GM19035 (cell line): ENCODE data around the gene HOXC9.

Source experiments
- ATAC-seq: cut with Tn5 transposase; IDR thresholded peaks from one replicate; pipeline ENCODE4 v1.9.1; 2021; ENCODE audit not compliant: unreplicated experiment

Gene HOXC9

GRCh38 chr12:53975479-53976152 lies 24.3 kb upstream of the HOXC9 start:
- no peak for ATAC-seq

GRCh38 chr12:53976172-53976822 lies 23.7 kb upstream of the HOXC9 start:
- no peak for ATAC-seq

GRCh38 chr12:53976823-53977595 lies 23.0 kb upstream of the HOXC9 start:
- ATAC-seq = no peak

GRCh38 chr12:53977596-53978445 lies 22.1 kb upstream of the HOXC9 start:
- ATAC-seq = no peak

- ATAC-seq = no peak
These were observed 21.2 kb upstream of the HOXC9 start for GRCh38 chr12:53978477-53979356.

GRCh38 chr12:53980104-53980801 lies 19.7 kb upstream of the HOXC9 start:
- ATAC-seq = no peak

- no peak for ATAC-seq
These were observed 19.0 kb upstream of the HOXC9 start for GRCh38 chr12:53980802-53981496.

- no peak for ATAC-seq
These were observed 18.1 kb upstream of the HOXC9 start for GRCh38 chr12:53981634-53982565.

- ATAC-seq = no peak
These were observed 17.1 kb upstream of the HOXC9 start for GRCh38 chr12:53982648-53983567.

GRCh38 chr12:53983568-53983949 lies 16.4 kb upstream of the HOXC9 start:
- no peak for ATAC-seq

- no peak for ATAC-seq
These were observed 15.9 kb upstream of the HOXC9 start for GRCh38 chr12:53983950-53984572.

GRCh38 chr12:53984901-53985691 lies 14.9 kb upstream of the HOXC9 start, which contains the start of gene HOXC10:
Gene HOXC10, plus strand, starts transcription at chr12:53985146. Its CDS starts 114 bp downstream, at chr12:53985260.
- peak; percentile 53 for ATAC-seq

- ATAC-seq = no peak
These were observed 14.3 kb upstream of the HOXC9 start for GRCh38 chr12:53985692-53985993.

GRCh38 chr12:53985994-53986685 lies 13.8 kb upstream of the HOXC9 start:
- ATAC-seq = no peak
